Upper lobe of left lung (tissue), 6 donors: ENCODE data around the gene PTGR3. TPM values are rescaled to one million over a fixed set of nuclear protein-coding genes. Genes with fewer than 3 reads are reported as not detected.

Source experiments
- ATAC-seq, 2 donors: fragments of 200-7000 bp; cut with Tn5 transposase; one replicate each; pipeline ENCODE4 v1.9.1; 2022; ENCODE audit warnings: mild to moderate bottlenecking in 2 of 2, moderate library complexity in 2 of 2; ENCODE audit not compliant: low FRiP score in 2 of 2
- DNase-seq, 2 donors: peaks; one replicate each; pipeline ENCODE4 v3.0.0-alpha.2; 2019 to 2020
- H3K27ac ChIP-seq, 4 donors: fragments of 200-600 bp; sonication (generic); one replicate each; pipeline ENCODE4 v1.5.1; 2016 to 2019
- H3K27me3 ChIP-seq, 4 donors: fragments of 200-600 bp; sonication (generic); one replicate each; pipeline ENCODE4 v1.5.1; 2017 to 2019
- H3K36me3 ChIP-seq, 4 donors: fragments of 200-600 bp; sonication (generic); one replicate each; pipeline ENCODE4 v1.5.1; 2016 to 2019
- H3K4me1 ChIP-seq, 4 donors: fragments of 200-600 bp; sonication (generic); one replicate each; pipeline ENCODE4 v1.5.1; 2018 to 2019
- H3K4me3 ChIP-seq, 4 donors: fragments of 200-600 bp; sonication (generic); one replicate each; pipeline ENCODE4 v1.5.1; 2017 to 2019; ENCODE audit warnings: mild to moderate bottlenecking in 2 of 4, moderate library complexity in 1 of 4
- H3K9me3 ChIP-seq, 4 donors: fragments of 200-600 bp; sonication (generic); one replicate each; pipeline ENCODE4 v1.5.1; 2018 to 2019
- EP300 ChIP-seq, 4 donors: sonication (generic); formaldehyde crosslinking; IDR thresholded peaks; one replicate each; pipeline ENCODE4 v1.5.1; 2017; ENCODE audit warnings: antibody characterized with exemption in 4 of 4, control low read depth in 2 of 4
- POLR2A ChIP-seq, 4 donors: fragments of 450-650 bp; IDR thresholded peaks; one replicate each; pipeline ENCODE4 v1.5.1; 2016 to 2017; ENCODE audit warnings: antibody characterized with exemption in 4 of 4, mild to moderate bottlenecking in 2 of 4
- POLR2AphosphoS5 ChIP-seq, 2 donors: sonication (generic); formaldehyde crosslinking; IDR thresholded peaks; one replicate each; pipeline ENCODE4 v1.5.1; 2017; ENCODE audit warnings: antibody characterized with exemption in 2 of 2
- WGBS, 2 donors: methylation state at CpG; one replicate each; pipeline ENCODE4 v1.1.5; 2017 to 2018; 5-methylcytosine and 5-hydroxymethylcytosine counted together
- total RNA-seq, 6 donors: library from RNA; depleted of rRNA in 4 of 6; stranded (reverse); fragments of >200 nt in 4 of 6; gene quantifications; one replicate each; pipeline versions ENCODE4 v1.1.0 to v1.2.1, GENCODE V29; 2016 to 2021
- TF ChIP-seq, protein P1 (sequence below), 6 experiments: fragments of 450-650 bp in 4 of 6; fragments of 200-600 bp in 2 of 6; sonication (generic) in 2 of 6; IDR thresholded peaks; one replicate each; pipeline ENCODE4 v1.5.1; 2016 to 2019; ENCODE audit warnings: antibody characterized with exemption in 6 of 6
- donor health status: DM: no; HTN: no; CAD: no; lungs with moderate emphysema.
- donor health status: DM: no; HTN: yes; CAD: no; lungs with severe emphysema.

The PTGR3 gene
- total RNA-seq, 6 donors from 2014 or later: 12.2 to 36.8 (median 26.5) TPM

DNA sequence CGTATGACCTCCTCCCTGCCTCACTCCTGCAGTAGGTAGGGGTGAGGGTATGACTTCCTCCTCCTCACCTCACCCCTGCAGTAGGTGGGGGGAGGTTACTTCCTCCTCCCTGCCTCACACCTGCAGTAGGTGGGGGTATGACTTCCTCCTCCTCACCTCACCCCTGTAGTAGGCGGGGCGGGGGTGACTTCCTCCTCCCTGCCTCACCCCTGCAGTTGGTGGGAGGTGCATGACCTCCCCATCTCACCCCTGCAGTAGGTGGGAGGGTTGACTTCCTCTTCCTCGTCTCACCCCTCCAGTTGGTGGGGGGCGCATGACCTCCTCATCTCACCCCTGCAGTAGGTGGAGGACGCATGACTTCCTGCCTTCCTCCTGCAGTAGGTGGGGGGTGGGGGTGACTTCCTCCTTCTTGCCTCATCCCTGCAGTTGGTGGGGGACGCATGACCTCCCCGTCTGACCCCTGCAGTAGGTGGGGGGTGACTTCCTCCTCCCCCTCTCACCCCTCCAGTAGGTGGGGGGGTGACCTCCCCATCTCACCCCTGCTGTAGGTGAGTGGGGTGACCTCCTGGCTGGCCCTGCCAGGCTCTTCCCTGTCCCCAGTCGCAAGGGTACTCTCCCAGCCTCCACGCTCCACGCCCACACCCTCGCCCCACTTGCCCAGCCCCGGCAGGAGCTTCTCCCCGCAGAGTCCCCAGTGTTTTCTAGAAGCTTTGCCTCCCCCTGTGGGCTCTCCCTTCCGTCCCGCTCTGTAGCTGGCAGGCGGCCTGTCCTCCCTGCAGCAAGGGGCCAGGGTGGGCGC lies 40.9 kb upstream of the PTGR3 start:
- DNase-seq (no peak), ATAC-seq (peak; percentile 22 to 66)
- Histone ChIP-seq H3K27ac (peak overlapping the region in 3 of 4 donors; percentile 72 to 83 (median 82)), H3K4me3 (no peak overlapping the region), H3K36me3 (no peaks in the 10 kb centered on the region), H3K4me1 (peaks cover 11 to 36% (median 24%) of the 10 kb centered on the region in 4 donors), H3K9me3 (no peaks in the 10 kb centered on the region), H3K27me3 (no peaks in the 10 kb centered on the region)
- WGBS, 2 donors: 71 to 75% methylated on average over 7 to 18 of the region's 18 CpGs
- no peak for TF ChIP-seq POLR2AphosphoS5 (IDR thresholded peaks at IDR 0.05)
- no peak for TF ChIP-seq POLR2A (IDR thresholded peaks at IDR 0.05)
- no peak for TF ChIP-seq EP300 (IDR thresholded peaks at IDR 0.05)
- TF ChIP-seq, protein P1, sequence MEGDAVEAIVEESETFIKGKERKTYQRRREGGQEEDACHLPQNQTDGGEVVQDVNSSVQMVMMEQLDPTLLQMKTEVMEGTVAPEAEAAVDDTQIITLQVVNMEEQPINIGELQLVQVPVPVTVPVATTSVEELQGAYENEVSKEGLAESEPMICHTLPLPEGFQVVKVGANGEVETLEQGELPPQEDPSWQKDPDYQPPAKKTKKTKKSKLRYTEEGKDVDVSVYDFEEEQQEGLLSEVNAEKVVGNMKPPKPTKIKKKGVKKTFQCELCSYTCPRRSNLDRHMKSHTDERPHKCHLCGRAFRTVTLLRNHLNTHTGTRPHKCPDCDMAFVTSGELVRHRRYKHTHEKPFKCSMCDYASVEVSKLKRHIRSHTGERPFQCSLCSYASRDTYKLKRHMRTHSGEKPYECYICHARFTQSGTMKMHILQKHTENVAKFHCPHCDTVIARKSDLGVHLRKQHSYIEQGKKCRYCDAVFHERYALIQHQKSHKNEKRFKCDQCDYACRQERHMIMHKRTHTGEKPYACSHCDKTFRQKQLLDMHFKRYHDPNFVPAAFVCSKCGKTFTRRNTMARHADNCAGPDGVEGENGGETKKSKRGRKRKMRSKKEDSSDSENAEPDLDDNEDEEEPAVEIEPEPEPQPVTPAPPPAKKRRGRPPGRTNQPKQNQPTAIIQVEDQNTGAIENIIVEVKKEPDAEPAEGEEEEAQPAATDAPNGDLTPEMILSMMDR (IDR thresholded peaks at IDR 0.05): no peak

DNA sequence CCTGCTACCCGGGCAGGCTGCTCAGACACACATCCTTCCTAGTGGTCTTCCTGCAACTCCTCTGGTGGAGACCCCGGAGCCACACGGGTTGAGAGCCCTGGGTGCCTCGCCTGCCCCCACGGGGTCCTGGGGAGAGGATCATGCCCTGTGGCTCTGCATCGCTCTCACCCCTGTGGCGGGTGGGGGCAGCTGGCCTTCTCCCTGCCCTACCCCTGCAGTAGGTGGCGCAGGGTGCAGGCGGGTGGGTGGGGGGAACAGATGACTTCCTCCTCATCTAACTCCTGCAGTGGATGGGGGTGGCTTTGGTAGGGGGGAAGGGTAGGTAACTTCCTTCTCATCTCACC lies 40.2 kb upstream of the PTGR3 start:
- Histone ChIP-seq H3K4me1 (peaks cover 11 to 36% (median 22%) of the 10 kb centered on the region in 4 donors), H3K36me3 (no peaks in the 10 kb centered on the region), H3K27me3 (no peaks in the 10 kb centered on the region), H3K9me3 (no peaks in the 10 kb centered on the region), H3K4me3 (no peak overlapping the region), H3K27ac (peak overlapping the region; percentile 36 to 83 (median 77))
- DNase-seq (no peak), ATAC-seq (peak in 1 of 2 donors; percentile 55)
- WGBS, 2 donors: 95 to 100% methylated on average over 1 to 9 of the region's 9 CpGs
- TF ChIP-seq POLR2A (IDR thresholded peaks at IDR 0.05) (no peak), POLR2AphosphoS5 (IDR thresholded peaks at IDR 0.05) (no peak), EP300 (IDR thresholded peaks at IDR 0.05) (no peak)
- TF ChIP-seq, protein P1 (IDR thresholded peaks at IDR 0.05): no peak

DNA sequence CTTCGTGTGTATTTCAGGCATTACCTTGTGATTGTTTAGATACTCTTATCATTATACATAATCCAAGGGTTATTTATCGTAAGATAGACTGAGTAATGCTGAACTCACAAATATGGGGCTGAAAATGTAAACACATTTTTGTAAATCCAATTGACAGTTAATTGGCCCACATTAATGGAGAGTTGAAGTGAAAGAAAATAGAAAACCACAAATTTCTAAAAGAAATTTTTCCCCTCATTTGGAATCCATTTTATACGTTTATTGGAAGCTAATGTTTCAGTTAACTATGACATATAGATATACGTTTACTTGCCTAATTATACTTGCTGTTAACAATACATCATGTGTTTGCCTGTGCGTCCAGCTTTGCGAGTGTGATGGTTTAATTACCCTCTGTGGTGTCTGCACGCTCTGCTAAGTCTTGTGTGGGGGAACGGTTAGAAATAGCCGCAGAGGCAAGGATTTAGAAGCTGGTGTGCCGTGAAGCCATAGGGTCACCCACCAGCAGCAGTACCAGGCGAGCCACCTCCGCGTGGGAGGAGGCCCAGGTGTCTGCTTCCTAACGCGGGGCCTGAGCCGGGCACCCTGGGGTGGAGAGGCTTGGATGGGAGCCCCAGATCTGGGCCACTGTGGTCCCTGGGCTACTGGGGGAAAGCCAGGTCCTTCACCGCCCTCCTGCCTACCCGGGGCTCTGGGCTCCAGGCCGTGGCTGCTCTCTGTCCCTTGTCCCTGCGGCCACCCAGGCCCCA lies 39.7 kb upstream of the PTGR3 start:
- DNase-seq (peak in 1 of 2 donors; percentile 64), ATAC-seq (peak in 1 of 2 donors; percentile 8)
- Histone ChIP-seq H3K36me3 (no peaks in the 10 kb centered on the region), H3K9me3 (no peaks in the 10 kb centered on the region), H3K27me3 (no peaks in the 10 kb centered on the region), H3K4me3 (peak overlapping the region in 3 of 4 donors; percentile 35 to 48 (median 45)), H3K4me1 (peaks cover 11 to 32% (median 20%) of the 10 kb centered on the region in 4 donors), H3K27ac (peak overlapping the region; percentile 52 to 83 (median 77))
- TF ChIP-seq POLR2AphosphoS5 (IDR thresholded peaks at IDR 0.05) (no peak), POLR2A (IDR thresholded peaks at IDR 0.05) (no peak), EP300 (IDR thresholded peaks at IDR 0.05) (no peak)
- TF ChIP-seq, protein P1 (IDR thresholded peaks at IDR 0.05): no peak
- 82 to 87% methylated on average over 15 to 20 of the region's 20 CpGs for WGBS, 2 donors

DNA sequence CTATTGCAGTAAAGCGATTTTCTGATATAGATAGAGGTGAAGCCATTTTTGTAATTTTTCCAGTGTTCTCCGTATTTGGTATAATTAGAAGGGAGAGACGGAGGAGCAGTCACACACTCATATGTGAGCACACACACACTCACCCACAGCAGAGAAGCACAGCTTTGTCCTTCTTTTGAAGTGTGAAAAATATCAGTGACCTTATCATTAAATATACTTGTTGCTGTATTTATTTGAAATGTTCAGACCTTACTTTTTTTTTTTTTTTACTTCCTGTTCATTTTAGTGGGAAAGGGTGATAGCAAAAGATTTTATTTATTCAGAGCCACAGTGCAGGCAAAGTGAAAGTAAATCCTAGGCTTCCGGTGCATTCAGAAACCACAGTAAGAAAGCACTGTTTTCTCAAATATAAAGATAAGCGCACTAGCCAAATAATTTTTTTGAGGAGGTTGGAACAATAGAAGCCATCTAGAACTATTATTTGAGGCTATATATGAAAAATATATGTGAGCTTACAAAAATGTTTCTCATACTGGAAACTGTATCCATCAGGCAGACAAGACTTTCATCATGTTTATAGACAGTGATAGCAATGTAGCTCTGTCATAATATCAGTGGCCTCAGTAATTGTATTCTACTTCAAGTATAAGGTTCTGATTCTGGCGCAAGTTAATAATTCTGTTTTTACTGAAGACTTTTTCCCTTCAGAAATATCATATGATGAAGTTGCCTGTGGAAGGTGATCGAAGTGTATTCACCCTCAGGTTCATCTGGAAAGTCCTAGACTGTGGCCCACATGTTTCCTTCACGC lies 38.9 kb upstream of the PTGR3 start:
- Histone ChIP-seq H3K4me1 (peaks cover 11 to 28% (median 18%) of the 10 kb centered on the region in 4 donors), H3K9me3 (no peaks in the 10 kb centered on the region), H3K27me3 (no peaks in the 10 kb centered on the region), H3K27ac (peak overlapping the region; percentile 52 to 83 (median 77)), H3K36me3 (no peaks in the 10 kb centered on the region), H3K4me3 (peak overlapping the region in 3 of 4 donors; percentile 35 to 48 (median 45))
- ATAC-seq: peak in 1 of 2 donors; percentile 61
- no peak for DNase-seq
- 30 to 31% methylated on average over 8 of the region's 8 CpGs for WGBS, 2 donors
- TF ChIP-seq EP300 (IDR thresholded peaks at IDR 0.05) (no peak), POLR2AphosphoS5 (IDR thresholded peaks at IDR 0.05) (no peak), POLR2A (IDR thresholded peaks at IDR 0.05) (no peak)
- TF ChIP-seq, protein P1 (IDR thresholded peaks at IDR 0.05): no peak
